Stomach (tissue), 4 donors: Measurements from ENCODE around the gene FLVCR2.

Experiments used
- CTCF ChIP-seq, 7 experiments: fragments of 450-650 bp in 4 of 7; fragments of 200-600 bp in 3 of 7; sonication (generic) in 3 of 7; IDR thresholded peaks; one replicate each; pipeline ENCODE4 v1.5.1; 2016 to 2019; ENCODE audit warnings: antibody characterized with exemption in 7 of 7, control low read depth in 2 of 7, mild to moderate bottlenecking in 1 of 7
- EP300 ChIP-seq: sonication (generic); formaldehyde crosslinking; IDR thresholded peaks from one replicate; pipeline ENCODE4 v1.6.1; 2017; ENCODE audit warnings: antibody characterized with exemption
- POLR2A ChIP-seq, 4 donors: fragments of 450-650 bp; IDR thresholded peaks; one replicate each; pipeline ENCODE4 v1.6.1; 2016; ENCODE audit warnings: antibody characterized with exemption in 4 of 4, control low read depth in 2 of 4, mild to moderate bottlenecking in 1 of 4, moderate library complexity in 1 of 4
- POLR2AphosphoS5 ChIP-seq, 3 donors: sonication (generic); formaldehyde crosslinking; IDR thresholded peaks; one replicate each; pipeline ENCODE4 v1.6.1; 2016; ENCODE audit warnings: antibody characterized with exemption in 3 of 3

- TF ChIP-seq POLR2A (IDR thresholded peaks at IDR 0.05): no peak
- no peak for TF ChIP-seq CTCF (IDR thresholded peaks at IDR 0.05)
- TF ChIP-seq POLR2AphosphoS5 (IDR thresholded peaks at IDR 0.05): no peak
- no peak for TF ChIP-seq EP300
Observed at GRCh38 chr14:75614179-75614578, 35.8 kb downstream of the FLVCR2 start.
